Measurements from ENCODE around the gene MACROD2.

- TF ChIP-seq, protein P1, sequence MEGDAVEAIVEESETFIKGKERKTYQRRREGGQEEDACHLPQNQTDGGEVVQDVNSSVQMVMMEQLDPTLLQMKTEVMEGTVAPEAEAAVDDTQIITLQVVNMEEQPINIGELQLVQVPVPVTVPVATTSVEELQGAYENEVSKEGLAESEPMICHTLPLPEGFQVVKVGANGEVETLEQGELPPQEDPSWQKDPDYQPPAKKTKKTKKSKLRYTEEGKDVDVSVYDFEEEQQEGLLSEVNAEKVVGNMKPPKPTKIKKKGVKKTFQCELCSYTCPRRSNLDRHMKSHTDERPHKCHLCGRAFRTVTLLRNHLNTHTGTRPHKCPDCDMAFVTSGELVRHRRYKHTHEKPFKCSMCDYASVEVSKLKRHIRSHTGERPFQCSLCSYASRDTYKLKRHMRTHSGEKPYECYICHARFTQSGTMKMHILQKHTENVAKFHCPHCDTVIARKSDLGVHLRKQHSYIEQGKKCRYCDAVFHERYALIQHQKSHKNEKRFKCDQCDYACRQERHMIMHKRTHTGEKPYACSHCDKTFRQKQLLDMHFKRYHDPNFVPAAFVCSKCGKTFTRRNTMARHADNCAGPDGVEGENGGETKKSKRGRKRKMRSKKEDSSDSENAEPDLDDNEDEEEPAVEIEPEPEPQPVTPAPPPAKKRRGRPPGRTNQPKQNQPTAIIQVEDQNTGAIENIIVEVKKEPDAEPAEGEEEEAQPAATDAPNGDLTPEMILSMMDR (IDR thresholded peaks at IDR 0.05), result no peak
- no peak for TF ChIP-seq POLR2AphosphoS5 (IDR thresholded peaks at IDR 0.05)
These were observed 1781.6 kb downstream of the MACROD2 start for GRCh38 chr20:15776770-15777466.
